ENCODE data around the gene ERCC8. TPM values are rescaled to one million over a fixed set of nuclear protein-coding genes. Genes with fewer than 3 reads are reported as not detected.

Gene ERCC8
- total RNA-seq, 4 donors from 2014 or later, result 13.8 to 25.8 (median 19.9) TPM

DNA sequence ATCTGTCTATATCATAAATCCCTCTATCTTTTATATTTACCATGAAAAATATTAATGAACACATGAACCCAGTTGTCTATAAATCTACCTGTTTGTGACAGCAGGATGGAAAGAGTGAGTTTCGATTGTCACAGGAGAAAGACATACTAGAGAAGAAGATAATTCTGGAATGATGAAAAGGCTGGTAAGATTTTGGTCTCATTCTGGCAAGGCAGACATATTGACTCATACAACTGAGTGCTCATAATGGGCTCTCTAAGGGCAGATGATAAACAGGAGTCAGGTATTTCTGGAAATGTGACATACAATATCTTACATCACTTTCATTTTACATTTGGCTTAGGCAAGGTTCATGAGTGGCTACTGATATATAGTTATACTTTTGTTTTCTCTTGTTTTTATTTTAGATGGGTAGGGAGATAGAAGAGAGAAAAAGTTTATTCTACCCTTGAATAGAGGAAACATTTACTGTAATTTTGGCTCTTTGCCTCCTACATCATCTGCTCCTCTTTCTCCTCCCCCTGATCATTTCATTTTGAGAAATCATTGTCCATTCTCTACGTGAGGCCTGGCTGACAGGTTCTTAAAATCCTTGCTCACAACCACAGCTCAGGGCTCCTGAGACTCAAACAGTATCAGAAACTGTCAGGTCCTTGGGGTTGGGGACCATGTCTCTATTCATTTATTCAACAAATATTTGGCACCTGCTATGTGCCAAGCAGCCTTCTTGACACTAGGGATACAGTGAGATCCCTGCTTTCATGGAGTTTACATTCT is 115.2 kb downstream of the ERCC8 start:
- TF ChIP-seq, protein P1, sequence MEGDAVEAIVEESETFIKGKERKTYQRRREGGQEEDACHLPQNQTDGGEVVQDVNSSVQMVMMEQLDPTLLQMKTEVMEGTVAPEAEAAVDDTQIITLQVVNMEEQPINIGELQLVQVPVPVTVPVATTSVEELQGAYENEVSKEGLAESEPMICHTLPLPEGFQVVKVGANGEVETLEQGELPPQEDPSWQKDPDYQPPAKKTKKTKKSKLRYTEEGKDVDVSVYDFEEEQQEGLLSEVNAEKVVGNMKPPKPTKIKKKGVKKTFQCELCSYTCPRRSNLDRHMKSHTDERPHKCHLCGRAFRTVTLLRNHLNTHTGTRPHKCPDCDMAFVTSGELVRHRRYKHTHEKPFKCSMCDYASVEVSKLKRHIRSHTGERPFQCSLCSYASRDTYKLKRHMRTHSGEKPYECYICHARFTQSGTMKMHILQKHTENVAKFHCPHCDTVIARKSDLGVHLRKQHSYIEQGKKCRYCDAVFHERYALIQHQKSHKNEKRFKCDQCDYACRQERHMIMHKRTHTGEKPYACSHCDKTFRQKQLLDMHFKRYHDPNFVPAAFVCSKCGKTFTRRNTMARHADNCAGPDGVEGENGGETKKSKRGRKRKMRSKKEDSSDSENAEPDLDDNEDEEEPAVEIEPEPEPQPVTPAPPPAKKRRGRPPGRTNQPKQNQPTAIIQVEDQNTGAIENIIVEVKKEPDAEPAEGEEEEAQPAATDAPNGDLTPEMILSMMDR (IDR thresholded peaks at IDR 0.05), result no peak
- TF ChIP-seq POLR2A (IDR thresholded peaks at IDR 0.05), result no peak
- no peak overlapping the region for H3K4me3 ChIP-seq (replicated peaks in 1 of 3)
- DNase-seq, result no peak
- H3K36me3 ChIP-seq, result no peaks in the 10 kb centered on the region
- intact Hi-C loops (cut with DNase I), result no loop called here
- 87% methylated on average over 2 of the region's 2 CpGs for WGBS, 2 donors
- no peaks in the 10 kb centered on the region for H3K9me3 ChIP-seq
- no peaks in the 10 kb centered on the region for H3K27me3 ChIP-seq
- no peak overlapping the region for H3K27ac ChIP-seq
- no peaks in the 10 kb centered on the region for H3K4me1 ChIP-seq

DNA sequence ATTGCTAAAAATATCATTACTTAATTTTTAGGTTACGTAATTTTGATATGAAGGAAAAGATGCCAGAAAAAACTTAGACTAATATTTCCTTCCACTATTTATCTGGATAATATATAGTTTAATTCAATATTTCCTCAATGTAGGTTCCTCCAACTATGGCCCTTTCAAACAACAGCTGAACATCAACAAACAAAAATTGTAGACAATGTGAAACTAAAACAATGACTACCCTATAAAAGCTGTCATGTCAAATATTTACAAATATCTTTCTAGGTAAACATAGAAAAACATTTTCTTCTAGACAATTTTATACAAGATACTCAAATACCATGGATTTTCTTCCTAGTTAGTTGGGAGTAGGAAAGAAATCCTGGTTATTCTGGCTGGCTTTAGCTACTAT is 117.7 kb downstream of the ERCC8 start:
- intact Hi-C loops (cut with DNase I), result no loop called here
- no peak for TF ChIP-seq POLR2A (IDR thresholded peaks at IDR 0.05)
- TF ChIP-seq, protein P1 (IDR thresholded peaks at IDR 0.05), result no peak
- no peaks in the 10 kb centered on the region for H3K27me3 ChIP-seq
- no peak for DNase-seq
- H3K4me1 ChIP-seq, result no peaks in the 10 kb centered on the region
- no peak overlapping the region for H3K27ac ChIP-seq
- no peaks in the 10 kb centered on the region for H3K36me3 ChIP-seq
- H3K9me3 ChIP-seq, result no peaks in the 10 kb centered on the region
- 96 to 97% methylated on average over 1 of the region's 1 CpG for WGBS, 2 donors
- no peak overlapping the region for H3K4me3 ChIP-seq (replicated peaks in 1 of 3)

DNA sequence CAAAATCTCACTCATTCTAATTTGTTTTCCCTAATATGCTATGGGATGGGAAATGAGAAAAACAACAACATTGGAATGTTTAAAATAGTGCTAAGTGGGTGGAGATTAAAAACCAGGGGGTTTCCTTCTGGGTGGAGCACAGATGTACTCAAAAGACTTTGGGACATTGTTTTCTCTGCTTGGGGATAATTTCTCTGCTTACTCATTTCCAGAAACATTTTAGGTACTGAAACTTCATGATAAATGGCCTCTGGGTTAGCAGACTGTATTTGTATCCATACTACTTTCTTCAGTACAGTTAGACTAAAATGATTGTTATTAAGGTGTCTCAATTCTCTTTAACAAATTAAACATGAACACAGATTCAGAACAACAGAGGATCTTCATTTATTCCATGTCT is 118.2 kb downstream of the ERCC8 start:
- intact Hi-C loops (cut with DNase I), result no loop called here
- Histone ChIP-seq H3K9me3 (no peaks in the 10 kb centered on the region), H3K27ac (no peak overlapping the region), H3K4me3 (replicated peaks in 1 of 3) (no peak overlapping the region), H3K36me3 (no peaks in the 10 kb centered on the region), H3K27me3 (no peaks in the 10 kb centered on the region), H3K4me1 (no peaks in the 10 kb centered on the region)
- TF ChIP-seq, protein P1 (IDR thresholded peaks at IDR 0.05), result no peak
- TF ChIP-seq POLR2A (IDR thresholded peaks at IDR 0.05), result no peak
- no peak for DNase-seq

Other genes starting within 250 kb of the ERCC8 start
- 1 to 10 TPM in 3 of 4 donors, under 1 TPM in 1; 0.49 to 1.9 (median 1.3) TPM for gene DEPDC1B, start 244.9 kb downstream of the ERCC8 start, total RNA-seq
- gene ELOVL7, start 100.8 kb downstream of the ERCC8 start, total RNA-seq, result 10 to 100 TPM; 15.2 to 52.2 (median 22.7) TPM
- gene NDUFAF2, start 135 bp upstream of the ERCC8 start, total RNA-seq, result 10 to 100 TPM; 16.0 to 24.1 (median 20.2) TPM
- 10 to 100 TPM; 37.4 to 55.9 (median 41.2) TPM for gene SMIM15, start 217.4 kb upstream of the ERCC8 start, total RNA-seq

All from thyroid gland (tissue), 4 donors.